Natural killer cell (primary cell): Measurements from ENCODE around the gene RTF2. TPM values are rescaled to one million over a fixed set of nuclear protein-coding genes. Genes with fewer than 3 reads are reported as not detected.
A peak's percentile ranks its signal among the peaks of the same experiment; 100 is the strongest.

Experiments
- ATAC-seq, 3 donors: fragments of 150-1000 bp in 2 of 3; fragments of 200-7000 bp in 1 of 3; cut with Tn5 transposase; 1 replicate in 1 of 3; 2 replicates in 2 of 3; pipeline ENCODE4 v1.10.0; 2021; ENCODE audit warnings: mild to moderate bottlenecking in 2 of 3, moderate library complexity in 2 of 3
- DNase-seq, 2 donors: peaks; one replicate each; pipeline versions ENCODE4 v3.0.0 to v3.0.0-alpha.2; 2013 to 2021; ENCODE audit warnings: mixed read lengths in 1 of 2
- H3K27ac ChIP-seq: one replicate; pipeline ENCODE4 v1.5.1; 2013; ENCODE audit warnings: mild to moderate bottlenecking, low read length
- H3K27me3 ChIP-seq: one replicate; pipeline ENCODE4 v1.6.1; 2013; ENCODE audit warnings: low read length; ENCODE audit not compliant: control insufficient read depth, insufficient read depth
- H3K36me3 ChIP-seq: one replicate; pipeline ENCODE4 v1.6.1; 2013; ENCODE audit warnings: low read length; ENCODE audit not compliant: control insufficient read depth, insufficient read depth
- H3K4me1 ChIP-seq: one replicate; pipeline ENCODE4 v1.6.1; 2013; ENCODE audit warnings: low read length; ENCODE audit not compliant: control insufficient read depth, insufficient read depth
- H3K4me3 ChIP-seq: one replicate; pipeline ENCODE4 v1.5.1; 2013; ENCODE audit warnings: low read length
- H3K9me3 ChIP-seq: one replicate; pipeline ENCODE4 v1.6.1; 2013; ENCODE audit warnings: low read length; ENCODE audit not compliant: control insufficient read depth, insufficient read depth
- H3K27ac Mint-ChIP-seq, 2 donors: one replicate each; pipeline ENCODE4 v1.8.0; 2022; ENCODE audit warnings: mild to moderate bottlenecking in 2 of 2, mixed read lengths in 2 of 2, moderate library complexity in 1 of 2
- H3K27me3 Mint-ChIP-seq, 2 donors: one replicate each; pipeline ENCODE4 v1.8.0; 2022; ENCODE audit warnings: low read depth in 2 of 2, mixed read lengths in 2 of 2
- H3K36me3 Mint-ChIP-seq: one replicate; pipeline ENCODE4 v1.8.0; 2022; ENCODE audit warnings: mixed read lengths
- H3K4me1 Mint-ChIP-seq, 2 donors: one replicate each; pipeline ENCODE4 v1.8.0; 2022; ENCODE audit warnings: mixed read lengths in 2 of 2
- H3K4me3 Mint-ChIP-seq: one replicate; pipeline ENCODE4 v1.8.0; 2022; ENCODE audit warnings: mild to moderate bottlenecking, moderate library complexity, mixed read lengths
- H3K9me3 Mint-ChIP-seq, 2 donors: one replicate each; pipeline ENCODE4 v1.8.0; 2022; ENCODE audit warnings: mixed read lengths in 2 of 2
- WGBS: methylation state at CpG from one replicate; pipeline ENCODE4 v1.1.7; 2013; ENCODE audit warnings: missing lambda C conversion rate; ENCODE audit not compliant: insufficient coverage; 5-methylcytosine and 5-hydroxymethylcytosine counted together
- intact Hi-C: fragments of 100-400 bp; cut with micrococcal nuclease; formaldehyde crosslinking; loops from one replicate; pipeline ENCODE4 v1.14.2; 2022
- total RNA-seq, 4 donors: library from RNA; stranded (reverse); fragments of 120-200 nt in 1 of 4; gene quantifications; one replicate each; pipeline versions ENCODE4 v1.2.3 to v1.2.4, GENCODE V29; 2013 to 2022
- TF ChIP-seq, protein P1 (sequence below): fragments of 200-600 bp; IDR thresholded peaks from one replicate; pipeline ENCODE4 v1.8.0; 2022; ENCODE audit warnings: antibody characterized with exemption

RTF2 gene
- total RNA-seq, 3 donors from 2014 or later (not counting 1 experiment from before 2014, with no cell fraction given), result 81.5 to 89.1 (median 83.4) TPM

DNA sequence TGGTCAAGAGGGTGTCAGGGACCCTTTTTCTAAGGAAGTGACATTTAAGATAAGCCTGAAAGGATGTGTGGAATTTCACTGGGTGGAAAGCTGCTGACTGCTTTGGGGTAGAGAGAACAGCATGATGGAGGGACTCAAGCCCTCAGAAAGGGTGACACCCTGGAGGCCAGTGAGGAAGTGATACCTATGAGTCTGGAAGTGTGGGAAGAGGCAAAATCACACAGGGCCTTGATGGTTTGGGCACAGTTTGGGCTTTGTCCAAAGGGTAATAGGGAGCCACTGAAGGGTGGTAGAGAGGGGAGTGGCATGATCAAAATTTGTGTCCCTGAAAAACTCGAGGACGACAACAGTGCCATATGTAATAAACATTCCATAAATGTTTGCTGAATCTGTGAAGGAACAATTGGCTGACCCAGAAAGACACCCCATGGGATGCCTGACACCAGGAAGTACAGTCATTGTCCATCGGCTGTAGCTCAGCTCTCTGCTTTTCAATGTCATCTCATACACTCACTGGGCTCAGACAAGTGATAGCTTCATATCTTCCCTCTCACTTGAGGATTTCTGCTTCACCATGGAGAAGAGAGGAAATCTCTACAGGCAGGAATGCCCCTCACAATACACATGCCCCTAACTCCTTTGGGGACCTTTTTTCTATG lies 35.1 kb upstream of the RTF2 start:
- Mint-ChIP-seq H3K27ac (peak overlapping the region; percentile 85 to 92), H3K36me3 (no peaks in the 10 kb centered on the region), H3K4me1 (peaks cover 50 to 51% of the 10 kb centered on the region in 2 donors), H3K27me3 (no peaks in the 10 kb centered on the region), H3K9me3 (no peaks in the 10 kb centered on the region), H3K4me3 (peak overlapping the region; percentile 81)
- Histone ChIP-seq H3K4me3 (no peak overlapping the region), H3K36me3 (no peaks in the 10 kb centered on the region), H3K27me3 (no peaks in the 10 kb centered on the region), H3K9me3 (no peaks in the 10 kb centered on the region), H3K4me1 (peaks cover 42% of the 10 kb centered on the region), H3K27ac (peak overlapping the region; percentile 38)
- peak; percentile 12 to 24 (median 18) for ATAC-seq
- intact Hi-C loops, result no loop called here
- no peak for DNase-seq
- 95% methylated on average over 3 of the region's 3 CpGs for WGBS
- TF ChIP-seq, protein P1, sequence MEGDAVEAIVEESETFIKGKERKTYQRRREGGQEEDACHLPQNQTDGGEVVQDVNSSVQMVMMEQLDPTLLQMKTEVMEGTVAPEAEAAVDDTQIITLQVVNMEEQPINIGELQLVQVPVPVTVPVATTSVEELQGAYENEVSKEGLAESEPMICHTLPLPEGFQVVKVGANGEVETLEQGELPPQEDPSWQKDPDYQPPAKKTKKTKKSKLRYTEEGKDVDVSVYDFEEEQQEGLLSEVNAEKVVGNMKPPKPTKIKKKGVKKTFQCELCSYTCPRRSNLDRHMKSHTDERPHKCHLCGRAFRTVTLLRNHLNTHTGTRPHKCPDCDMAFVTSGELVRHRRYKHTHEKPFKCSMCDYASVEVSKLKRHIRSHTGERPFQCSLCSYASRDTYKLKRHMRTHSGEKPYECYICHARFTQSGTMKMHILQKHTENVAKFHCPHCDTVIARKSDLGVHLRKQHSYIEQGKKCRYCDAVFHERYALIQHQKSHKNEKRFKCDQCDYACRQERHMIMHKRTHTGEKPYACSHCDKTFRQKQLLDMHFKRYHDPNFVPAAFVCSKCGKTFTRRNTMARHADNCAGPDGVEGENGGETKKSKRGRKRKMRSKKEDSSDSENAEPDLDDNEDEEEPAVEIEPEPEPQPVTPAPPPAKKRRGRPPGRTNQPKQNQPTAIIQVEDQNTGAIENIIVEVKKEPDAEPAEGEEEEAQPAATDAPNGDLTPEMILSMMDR, result no peak

DNA sequence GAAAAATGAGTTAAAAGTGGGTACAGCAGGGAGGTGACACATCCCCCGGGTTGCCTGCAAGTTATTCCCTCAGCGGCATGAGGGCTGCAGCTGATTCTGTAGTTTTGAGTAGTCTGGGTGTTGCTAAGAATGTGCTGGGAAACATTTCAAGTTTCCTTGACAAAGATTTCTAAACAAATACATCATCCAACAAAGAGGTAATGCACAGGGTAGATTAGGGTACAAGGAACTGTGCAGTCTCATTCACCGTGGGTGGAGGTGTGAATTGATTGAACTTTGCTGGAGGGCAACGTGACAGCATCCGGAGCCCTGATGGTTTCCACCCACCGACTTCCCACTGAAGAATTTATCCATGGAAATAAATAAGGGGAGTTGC lies 34.6 kb upstream of the RTF2 start:
- Mint-ChIP-seq H3K4me1 (peaks cover 50 to 51% of the 10 kb centered on the region in 2 donors), H3K27ac (peak overlapping the region; percentile 85 to 92), H3K4me3 (peak overlapping the region; percentile 81), H3K27me3 (no peaks in the 10 kb centered on the region), H3K9me3 (no peaks in the 10 kb centered on the region), H3K36me3 (no peaks in the 10 kb centered on the region)
- WGBS, result 49% methylated on average over 4 of the region's 6 CpGs
- Histone ChIP-seq H3K27me3 (no peaks in the 10 kb centered on the region), H3K27ac (peak overlapping the region; percentile 38), H3K4me3 (no peak overlapping the region), H3K9me3 (no peaks in the 10 kb centered on the region), H3K4me1 (peaks cover 43% of the 10 kb centered on the region), H3K36me3 (no peaks in the 10 kb centered on the region)
- TF ChIP-seq, protein P1, result no peak
- intact Hi-C loops, result no loop called here
- ATAC-seq (peak; percentile 75 to 93 (median 87)), DNase-seq (peak in 1 of 2 donors; percentile 37)

DNA sequence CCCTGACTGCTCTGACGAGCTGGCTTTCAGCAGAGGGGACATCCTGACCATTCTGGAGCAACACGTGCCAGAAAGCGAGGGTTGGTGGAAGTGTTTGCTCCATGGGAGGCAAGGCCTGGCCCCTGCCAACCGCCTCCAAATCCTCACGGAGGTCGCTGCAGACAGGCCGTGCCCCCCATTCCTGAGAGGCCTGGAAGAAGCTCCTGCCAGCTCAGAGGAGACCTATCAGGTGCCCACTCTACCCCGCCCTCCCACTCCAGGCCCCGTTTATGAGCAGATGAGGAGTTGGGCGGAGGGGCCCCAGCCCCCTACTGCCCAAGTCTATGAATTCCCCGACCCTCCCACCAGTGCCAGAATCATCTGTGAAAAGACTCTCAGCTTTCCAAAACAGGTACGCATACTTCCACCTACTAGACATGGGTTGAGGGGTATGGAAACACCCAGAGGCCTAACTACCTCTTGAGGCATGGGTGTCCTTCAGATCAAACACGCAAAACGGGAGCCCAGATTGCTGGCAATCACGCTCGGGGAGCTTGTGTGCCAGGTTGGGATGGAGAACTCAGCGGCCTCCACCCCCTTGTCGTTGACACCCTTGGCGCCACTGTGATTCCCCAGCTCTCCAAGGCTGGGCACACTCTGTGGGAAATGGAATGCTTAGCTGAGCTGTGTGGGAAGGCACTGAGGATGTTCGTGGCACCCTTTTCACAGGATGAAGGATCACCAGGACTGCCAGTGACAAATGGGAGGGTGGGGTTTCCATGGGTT lies 31.0 kb upstream of the RTF2 start:
- Histone ChIP-seq H3K27me3 (no peaks in the 10 kb centered on the region), H3K4me3 (no peak overlapping the region), H3K27ac (no peak overlapping the region), H3K4me1 (peaks cover 63% of the 10 kb centered on the region), H3K9me3 (no peaks in the 10 kb centered on the region), H3K36me3 (no peaks in the 10 kb centered on the region)
- H3K9me3 Mint-ChIP-seq, result no peaks in the 10 kb centered on the region
- H3K4me1 Mint-ChIP-seq, result peaks cover 52 to 53% of the 10 kb centered on the region in 2 donors
- H3K36me3 Mint-ChIP-seq, result no peaks in the 10 kb centered on the region
- TF ChIP-seq, protein P1, result no peak
- H3K4me3 Mint-ChIP-seq, result no peak overlapping the region
- H3K27ac Mint-ChIP-seq, result peak overlapping the region in 1 of 2 donors; percentile 33
- ATAC-seq, result no peak
- intact Hi-C loops, result no loop called here
- WGBS, result 93% methylated on average over 19 of the region's 20 CpGs
- no peaks in the 10 kb centered on the region for H3K27me3 Mint-ChIP-seq
- DNase-seq, result no peak
